Activated CD4-positive, alpha-beta T cell treated with anti-CD3 and anti-CD28 coated beads for 1 hour (primary cell): ENCODE measurements around the gene SFSWAP.
"Not testable (repeated sequence)": the region's sequence is repeated elsewhere in the genome, so short reads cannot be mapped to it uniquely, and the experiment has no call there.

Experiments
- DNase-seq: peaks from one replicate; pipeline ENCODE4 v3.0.0-alpha.2; 2020

Gene SFSWAP

GRCh38 chr12:131710464-131711457 lies at the start of gene SFSWAP:
Gene SFSWAP (plus strand): TSS chr12:131711090. CDS start chr12:131711230, 140 bp downstream.
- DNase-seq: peak; percentile 64

GRCh38 chr12:131661170-131661985 lies 49.5 kb upstream of the SFSWAP start:
- not testable (repeated sequence) for DNase-seq

GRCh38 chr12:131661986-131662288 lies 49.0 kb upstream of the SFSWAP start:
- not testable (repeated sequence) for DNase-seq

GRCh38 chr12:131662346-131662745 lies 48.5 kb upstream of the SFSWAP start:
- not testable (repeated sequence) for DNase-seq

GRCh38 chr12:131665666-131666065 lies 45.2 kb upstream of the SFSWAP start:
- not testable (repeated sequence) for DNase-seq

- DNase-seq: not testable (repeated sequence)
These were observed 44.4 kb upstream of the SFSWAP start for GRCh38 chr12:131666486-131666885.

DNA sequence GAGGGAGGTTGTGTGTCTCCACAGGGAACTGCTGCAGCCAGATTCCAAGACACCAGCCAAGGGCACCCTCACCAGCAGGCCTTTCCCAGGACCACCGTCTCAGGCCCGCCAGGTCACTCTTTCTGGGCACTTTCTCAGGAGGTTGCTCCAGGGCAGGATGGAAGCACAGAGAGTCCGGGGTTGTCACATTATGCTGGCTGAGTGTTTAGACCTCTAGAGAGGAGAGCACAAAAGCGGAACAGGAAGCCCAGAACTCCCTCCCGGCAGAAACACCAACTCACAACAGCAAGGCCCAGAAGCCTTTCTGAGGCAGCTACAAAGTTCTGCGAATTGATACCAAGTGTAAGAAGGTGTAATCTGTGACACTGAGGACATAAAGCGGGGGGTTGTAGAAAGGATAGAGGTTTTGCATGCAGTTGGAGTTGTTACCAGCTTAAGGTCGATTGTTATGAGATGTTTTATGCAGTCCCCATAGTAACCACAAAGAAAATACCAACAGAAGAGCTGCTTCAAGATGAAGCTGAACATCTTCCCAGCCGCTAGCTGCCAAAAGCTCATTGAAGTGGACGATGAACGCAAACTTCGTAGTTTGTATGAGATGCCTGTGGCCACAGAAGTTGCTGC lies 43.8 kb upstream of the SFSWAP start:
- not testable (repeated sequence) for DNase-seq

DNA sequence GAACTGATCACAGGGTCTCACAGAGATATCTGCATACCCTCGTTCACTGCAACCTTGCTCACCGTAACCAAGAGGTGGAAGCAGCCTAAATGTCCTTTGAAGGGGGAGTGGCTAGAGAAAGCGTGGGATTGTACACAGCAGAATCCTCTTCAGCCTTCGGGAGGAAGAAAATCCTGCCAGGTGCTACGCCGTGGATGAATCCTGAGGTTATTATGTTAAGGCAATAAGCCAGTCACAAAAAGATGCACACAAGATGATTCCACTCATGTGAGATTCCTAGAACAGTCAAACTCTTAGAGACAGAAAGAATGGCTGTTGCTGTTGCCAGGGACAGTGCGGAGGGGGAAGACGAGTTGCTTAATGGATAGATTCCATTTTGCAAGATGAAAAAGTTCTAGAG lies 39.6 kb upstream of the SFSWAP start:
- no peak for DNase-seq

GRCh38 chr12:131671871-131672270 lies 39.0 kb upstream of the SFSWAP start:
- DNase-seq: no peak

DNA sequence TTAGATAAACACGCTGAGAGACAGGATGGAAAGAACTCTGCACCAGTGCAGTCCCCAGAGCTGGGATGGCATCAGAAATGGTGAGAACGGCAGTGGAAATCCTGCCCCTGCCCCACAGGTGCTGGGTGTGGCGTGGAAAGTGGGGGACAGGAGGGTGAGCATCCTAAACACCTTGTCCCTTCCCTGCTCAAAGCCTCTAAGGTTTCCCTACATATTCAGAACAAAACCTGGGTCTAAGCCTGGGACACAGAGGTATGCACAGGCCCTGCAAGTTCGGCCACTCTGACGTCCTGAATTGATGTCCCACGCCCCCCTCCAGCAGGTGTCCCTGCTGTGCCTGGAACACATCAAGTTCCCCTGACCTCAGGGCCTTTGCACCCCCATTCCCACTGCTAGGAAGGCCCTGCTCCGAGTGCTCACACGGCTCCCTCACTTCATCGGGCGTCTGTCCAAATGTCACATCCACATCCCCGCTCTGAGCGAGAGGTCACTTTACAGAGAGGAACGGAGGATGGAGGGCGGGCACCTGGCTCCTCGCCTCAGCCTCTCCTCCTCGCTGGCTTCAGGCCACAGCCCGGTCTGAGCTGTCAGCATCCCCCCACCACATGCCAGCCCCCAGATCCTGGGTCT lies 38.5 kb upstream of the SFSWAP start:
- DNase-seq: no peak

GRCh38 chr12:131672941-131673887 lies 37.7 kb upstream of the SFSWAP start:
- DNase-seq: no peak

- DNase-seq: no peak
These were observed 37.0 kb upstream of the SFSWAP start for GRCh38 chr12:131673888-131674257.

DNA sequence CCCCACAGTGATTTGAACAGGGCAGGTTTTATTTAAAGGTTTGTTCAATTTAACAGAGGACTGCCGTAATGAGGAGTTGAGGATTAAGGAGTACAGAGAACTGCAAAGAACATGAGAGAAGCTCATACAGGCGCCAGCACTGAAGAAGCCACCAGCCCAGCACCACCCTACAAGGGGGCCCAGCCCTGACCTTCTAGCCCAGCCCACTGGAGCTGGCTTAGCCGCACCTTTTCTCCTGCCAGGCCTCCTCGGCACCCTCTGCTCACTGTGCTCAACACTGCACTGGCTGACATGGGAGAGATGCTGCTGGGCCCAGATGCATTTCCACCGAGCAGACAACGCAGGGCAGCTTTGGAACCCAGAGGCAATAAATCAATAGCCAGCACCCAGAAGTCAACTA lies 36.5 kb upstream of the SFSWAP start:
- no peak for DNase-seq

DNA sequence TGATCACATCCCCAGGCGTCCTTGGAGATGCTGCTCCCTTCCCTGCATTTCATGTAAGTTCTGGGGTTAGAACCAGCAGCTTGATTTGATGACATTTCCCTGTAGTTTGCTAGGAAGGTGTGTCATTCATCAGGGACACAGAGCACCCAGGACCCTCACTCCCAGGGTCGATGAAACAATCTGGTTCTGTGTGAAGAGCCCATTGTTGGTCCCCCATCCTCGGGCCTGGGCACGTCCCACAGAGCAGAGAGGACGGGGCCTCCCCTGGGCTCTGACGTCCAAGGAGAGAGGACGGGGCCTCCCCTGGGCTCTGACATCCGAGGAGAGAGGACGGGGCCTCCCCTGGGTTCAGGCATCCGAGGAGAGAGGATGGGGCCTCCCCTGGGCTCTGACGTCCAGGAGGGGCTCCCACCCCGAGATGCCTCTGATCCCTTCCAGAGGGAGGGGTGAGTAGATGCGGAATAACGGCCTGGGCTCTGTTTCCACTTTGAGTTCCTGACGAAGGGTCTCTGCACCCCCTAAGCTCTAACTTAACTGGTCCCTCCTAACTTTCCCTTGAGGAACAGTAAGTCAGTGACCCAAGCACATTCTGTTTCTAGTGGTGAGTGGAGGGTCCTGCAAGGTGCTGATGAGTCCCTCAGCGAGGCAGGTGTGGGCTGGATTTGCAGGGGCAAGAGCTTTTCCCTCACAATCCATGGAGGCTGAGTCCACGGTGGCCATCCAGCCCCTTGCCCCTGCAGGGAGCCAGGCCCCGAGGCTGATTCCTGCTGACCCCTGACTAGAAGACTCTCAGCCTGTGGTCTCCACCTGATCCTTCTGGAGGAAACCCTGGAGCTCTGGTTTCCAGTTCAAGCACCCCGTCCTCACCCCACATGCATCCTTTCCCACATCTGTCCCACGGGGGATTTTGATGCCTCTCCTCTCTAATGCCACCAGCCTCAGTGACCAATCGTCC lies 35.5 kb upstream of the SFSWAP start:
- no peak for DNase-seq

GRCh38 chr12:131676544-131676943 lies 34.3 kb upstream of the SFSWAP start:
- DNase-seq: no peak

GRCh38 chr12:131677067-131677466 lies 33.8 kb upstream of the SFSWAP start:
- DNase-seq: not testable (repeated sequence)

DNA sequence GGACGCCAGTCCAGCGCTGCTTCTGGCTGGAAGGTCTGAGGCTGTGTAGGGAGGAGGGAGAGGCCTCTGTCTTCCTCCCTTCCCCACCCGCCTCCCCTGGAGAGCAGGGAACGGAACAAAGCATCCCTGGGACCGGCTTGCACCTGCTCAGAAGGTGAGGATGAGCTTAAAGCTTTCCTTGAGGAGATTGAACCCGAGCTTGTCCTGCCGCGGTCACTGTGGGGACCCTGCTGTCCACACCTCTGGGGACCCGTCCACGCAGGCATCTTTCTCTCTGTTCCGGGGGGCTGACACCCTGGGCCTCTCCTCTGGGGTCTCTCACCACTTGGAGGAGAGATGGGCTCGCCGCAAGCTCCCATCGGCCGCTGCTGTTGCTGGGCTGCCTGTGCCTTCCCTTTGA lies 33.2 kb upstream of the SFSWAP start:
- DNase-seq: no peak

DNA sequence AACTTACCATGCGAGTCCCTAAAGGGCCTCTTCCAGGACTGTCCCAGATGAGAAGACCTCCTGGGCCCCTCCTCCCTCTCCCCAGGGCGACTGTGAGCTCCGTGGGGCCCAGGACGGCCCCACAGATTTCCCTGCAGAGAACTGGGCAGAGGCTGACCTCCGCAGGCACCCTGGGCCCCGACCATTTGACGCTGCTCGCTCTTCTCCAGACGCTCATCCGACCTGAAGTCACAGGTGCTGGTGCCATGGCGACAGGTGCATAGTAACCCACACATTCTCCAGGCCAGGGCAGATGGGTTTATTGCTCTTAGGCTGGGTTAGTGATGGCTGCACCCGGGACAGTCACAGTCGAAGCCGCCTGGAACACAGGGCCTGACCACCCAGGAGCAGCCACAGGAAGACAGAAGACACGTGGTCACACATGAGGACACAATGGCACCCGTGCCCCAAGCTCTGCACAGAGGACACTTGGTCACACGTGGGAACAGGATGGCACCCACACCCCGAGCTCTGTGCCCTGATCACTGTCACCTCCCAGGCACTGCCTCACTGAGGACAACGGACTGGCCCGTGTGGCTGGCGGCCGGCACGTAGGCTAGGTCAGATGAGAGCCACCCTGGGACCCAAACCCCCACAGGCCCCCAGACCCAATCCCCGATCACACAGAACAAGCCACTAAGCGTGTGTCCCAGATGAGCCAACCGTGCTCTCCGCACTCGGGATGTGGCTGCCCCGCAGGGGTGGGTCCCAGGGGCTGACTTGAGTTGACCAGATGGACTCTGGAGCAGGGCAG lies 32.3 kb upstream of the SFSWAP start:
- DNase-seq: not testable (repeated sequence)

DNA sequence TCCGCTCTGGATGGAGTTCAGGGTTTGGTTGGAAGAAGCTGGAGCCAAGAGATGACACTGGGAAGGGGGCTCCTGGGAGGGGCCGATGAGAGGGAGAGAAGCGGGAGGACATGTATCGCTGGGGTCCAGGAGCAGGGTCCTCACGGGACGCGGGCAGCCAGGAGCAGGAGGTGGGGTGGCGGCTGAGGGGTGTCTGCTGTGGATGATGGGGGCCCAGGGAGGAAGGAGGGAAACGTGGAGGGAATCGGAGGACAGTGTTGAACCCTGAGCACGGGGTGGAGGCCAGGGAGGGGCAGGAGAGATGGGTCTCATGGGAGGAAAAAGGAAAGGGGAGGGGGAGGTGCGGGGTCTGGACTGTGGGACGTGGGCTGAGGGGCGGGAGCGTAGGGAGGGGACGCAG lies 31.7 kb upstream of the SFSWAP start:
- not testable (repeated sequence) for DNase-seq

DNA sequence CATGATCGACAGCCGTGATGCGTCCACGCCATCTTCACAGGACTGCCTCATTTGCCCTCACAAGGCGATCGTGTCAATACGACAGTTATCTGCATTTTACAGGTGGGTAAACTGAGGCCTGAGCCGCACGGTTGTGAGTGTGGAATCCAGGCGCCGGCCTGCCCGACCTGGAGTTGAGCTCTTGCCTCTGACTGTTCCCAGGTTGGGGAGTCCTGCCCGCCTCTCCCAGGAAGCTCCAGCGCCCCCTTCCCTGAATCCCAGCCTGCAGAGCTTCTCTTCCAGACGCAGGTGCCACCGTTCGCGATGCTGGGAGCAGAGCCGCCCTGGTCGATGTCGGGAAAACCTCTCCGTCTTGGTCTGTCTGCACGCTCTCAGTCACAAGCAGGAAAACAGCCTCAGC lies 31.1 kb upstream of the SFSWAP start:
- DNase-seq: not testable (repeated sequence)
